Rectal smooth muscle tissue (tissue), 1 donor: Measurements from ENCODE around the gene TSEN15.
A peak's percentile ranks its signal among the peaks of the same experiment; 100 is the strongest.

Experiments used
- H3K27ac ChIP-seq: one replicate; pipeline ENCODE4 v1.7.0; 2013; ENCODE audit warnings: low read depth, low read length, inconsistent platforms
- H3K27me3 ChIP-seq: one replicate; pipeline ENCODE4 v1.7.0; 2013; ENCODE audit warnings: low read length; ENCODE audit not compliant: control insufficient read depth, insufficient read depth
- H3K36me3 ChIP-seq: one replicate; pipeline ENCODE4 v1.7.0; 2013; ENCODE audit warnings: low read length; ENCODE audit not compliant: control insufficient read depth, insufficient read depth
- H3K4me1 ChIP-seq: one replicate; pipeline ENCODE4 v1.7.0; 2013; ENCODE audit warnings: low read length; ENCODE audit not compliant: control insufficient read depth, insufficient read depth
- H3K4me3 ChIP-seq: one replicate; pipeline ENCODE4 v1.7.0; 2013; ENCODE audit warnings: low read length
- H3K9ac ChIP-seq: one replicate; pipeline ENCODE4 v1.7.0; 2013; ENCODE audit warnings: low read length

Gene TSEN15

DNA sequence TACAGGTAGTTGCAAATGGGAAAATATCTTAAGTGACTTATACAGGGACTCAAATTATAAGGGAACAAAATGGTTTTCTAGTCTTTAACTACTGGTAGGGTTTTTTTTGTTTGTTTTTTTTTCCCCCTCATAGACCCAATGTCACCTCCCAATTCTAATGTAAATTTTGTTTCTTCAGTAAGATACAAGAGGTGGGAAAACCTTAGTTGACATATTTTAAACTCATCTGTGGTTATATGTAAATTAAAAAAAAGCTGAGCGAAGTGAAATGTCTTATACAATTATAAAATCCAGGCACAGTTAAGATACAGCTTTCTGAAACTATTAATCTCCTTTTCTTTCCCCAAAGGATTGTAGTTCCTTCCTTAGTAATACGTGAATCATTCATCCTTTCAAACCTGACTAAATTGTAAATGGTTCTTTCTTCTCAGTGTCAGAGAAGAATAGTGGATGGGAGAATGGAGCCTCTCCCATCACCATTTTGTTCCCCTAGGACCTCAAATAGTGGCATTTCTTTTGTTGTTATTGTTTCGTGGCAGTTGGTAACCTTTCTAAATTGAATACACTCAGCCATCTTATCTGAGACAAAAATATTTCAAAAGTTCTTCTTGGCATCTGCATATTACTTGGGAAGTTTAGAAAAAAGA, 11.2 kb downstream of the TSEN15 start:
- Histone ChIP-seq H3K4me3 (no peak overlapping the region), H3K27me3 (no peaks in the 10 kb centered on the region), H3K36me3 (no peaks in the 10 kb centered on the region), H3K27ac (no peak overlapping the region), H3K9ac (no peak overlapping the region), H3K4me1 (peaks cover 6% of the 10 kb centered on the region)

- no peak overlapping the region for H3K9ac ChIP-seq
- no peak overlapping the region for H3K27ac ChIP-seq
- no peaks in the 10 kb centered on the region for H3K27me3 ChIP-seq
- H3K36me3 ChIP-seq = no peaks in the 10 kb centered on the region
- no peak overlapping the region for H3K4me3 ChIP-seq
- H3K4me1 ChIP-seq = peaks cover 6% of the 10 kb centered on the region
Observed at GRCh38 chr1:184065559-184065958, 14.0 kb downstream of the TSEN15 start.

DNA sequence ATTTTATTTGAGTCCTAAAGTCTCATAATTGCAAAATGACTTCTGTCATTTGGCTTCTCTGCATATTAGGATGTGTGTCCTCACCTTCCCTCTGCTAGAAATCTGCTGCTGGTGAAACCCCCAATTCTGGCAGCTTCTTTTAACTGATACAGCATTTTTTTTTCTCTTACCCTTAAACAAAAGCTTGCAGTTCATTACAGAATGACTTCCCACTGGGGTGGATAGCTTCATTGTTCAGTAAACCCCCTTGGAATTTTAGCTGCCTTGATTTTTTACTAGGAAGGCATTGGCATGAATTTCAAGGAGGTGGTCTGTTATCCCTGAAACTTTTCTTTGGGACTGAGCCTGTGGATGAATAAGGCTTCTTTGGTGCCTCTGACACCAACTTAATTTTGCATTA, 16.8 kb downstream of the TSEN15 start:
- no peak overlapping the region for H3K4me3 ChIP-seq
- H3K4me1 ChIP-seq = no peaks in the 10 kb centered on the region
- no peak overlapping the region for H3K27ac ChIP-seq
- H3K27me3 ChIP-seq = no peaks in the 10 kb centered on the region
- H3K9ac ChIP-seq = no peak overlapping the region
- no peaks in the 10 kb centered on the region for H3K36me3 ChIP-seq

- Histone ChIP-seq H3K9ac (no peak overlapping the region), H3K4me1 (no peaks in the 10 kb centered on the region), H3K27ac (no peak overlapping the region), H3K4me3 (no peak overlapping the region), H3K36me3 (no peaks in the 10 kb centered on the region), H3K27me3 (no peaks in the 10 kb centered on the region)
Observed at GRCh38 chr1:184069675-184070074, 18.1 kb downstream of the TSEN15 start.

- peaks cover 4% of the 10 kb centered on the region for H3K4me1 ChIP-seq
- no peak overlapping the region for H3K4me3 ChIP-seq
- H3K27me3 ChIP-seq = no peaks in the 10 kb centered on the region
- no peak overlapping the region for H3K27ac ChIP-seq
- H3K36me3 ChIP-seq = no peaks in the 10 kb centered on the region
- H3K9ac ChIP-seq = no peak overlapping the region
Observed at GRCh38 chr1:184072376-184072775, 20.8 kb downstream of the TSEN15 start.

GRCh38 chr1:184074383-184074782, 22.9 kb downstream of the TSEN15 start:
- no peak overlapping the region for H3K9ac ChIP-seq
- H3K27ac ChIP-seq = peak overlapping the region; percentile 29
- no peaks in the 10 kb centered on the region for H3K36me3 ChIP-seq
- H3K27me3 ChIP-seq = no peaks in the 10 kb centered on the region
- no peak overlapping the region for H3K4me3 ChIP-seq
- H3K4me1 ChIP-seq = peaks cover 11% of the 10 kb centered on the region

- peak overlapping the region; percentile 29 for H3K27ac ChIP-seq
- no peak overlapping the region for H3K4me3 ChIP-seq
- H3K4me1 ChIP-seq = peaks cover 12% of the 10 kb centered on the region
- H3K9ac ChIP-seq = no peak overlapping the region
- H3K27me3 ChIP-seq = no peaks in the 10 kb centered on the region
- H3K36me3 ChIP-seq = no peaks in the 10 kb centered on the region
Observed at GRCh38 chr1:184075055-184076029, 23.8 kb downstream of the TSEN15 start.

GRCh38 chr1:184078564-184079249, 27.2 kb downstream of the TSEN15 start:
- Histone ChIP-seq H3K4me3 (no peak overlapping the region), H3K27me3 (no peaks in the 10 kb centered on the region), H3K27ac (no peak overlapping the region), H3K36me3 (no peaks in the 10 kb centered on the region), H3K9ac (no peak overlapping the region), H3K4me1 (peaks cover 12% of the 10 kb centered on the region)

- Histone ChIP-seq H3K4me1 (peaks cover 9% of the 10 kb centered on the region), H3K36me3 (no peaks in the 10 kb centered on the region), H3K27me3 (no peaks in the 10 kb centered on the region), H3K27ac (no peak overlapping the region), H3K9ac (no peak overlapping the region), H3K4me3 (no peak overlapping the region)
Observed at GRCh38 chr1:184080309-184080708, 28.8 kb downstream of the TSEN15 start.

GRCh38 chr1:184082541-184083415, 31.2 kb downstream of the TSEN15 start:
- Histone ChIP-seq H3K27me3 (no peaks in the 10 kb centered on the region), H3K4me1 (peaks cover 9% of the 10 kb centered on the region), H3K27ac (no peak overlapping the region), H3K36me3 (no peaks in the 10 kb centered on the region), H3K9ac (no peak overlapping the region), H3K4me3 (no peak overlapping the region)

GRCh38 chr1:184085667-184086066, 34.1 kb downstream of the TSEN15 start:
- no peak overlapping the region for H3K9ac ChIP-seq
- H3K4me3 ChIP-seq = no peak overlapping the region
- H3K36me3 ChIP-seq = no peaks in the 10 kb centered on the region
- no peak overlapping the region for H3K27ac ChIP-seq
- no peaks in the 10 kb centered on the region for H3K27me3 ChIP-seq
- no peaks in the 10 kb centered on the region for H3K4me1 ChIP-seq

DNA sequence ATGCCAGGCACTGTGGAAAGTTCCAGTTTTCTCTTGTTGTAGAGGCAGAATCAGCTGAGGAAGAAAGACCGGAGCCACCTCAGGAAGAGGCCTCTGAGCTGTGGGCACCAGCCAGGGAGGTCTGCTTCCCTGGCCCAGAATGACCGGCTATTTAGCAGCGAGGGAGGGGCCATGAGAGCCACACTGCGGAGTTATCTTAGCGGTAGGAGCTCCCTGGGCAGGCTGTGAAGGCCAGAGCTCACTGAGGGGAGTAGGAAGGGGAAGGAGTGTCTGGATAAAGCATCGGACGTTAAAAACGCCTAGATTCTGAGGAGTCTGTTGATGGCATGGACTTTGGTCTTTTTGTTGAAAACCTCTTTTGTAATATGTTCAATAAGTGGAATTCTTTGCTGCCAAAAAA, 36.5 kb downstream of the TSEN15 start:
- no peak overlapping the region for H3K4me3 ChIP-seq
- no peaks in the 10 kb centered on the region for H3K27me3 ChIP-seq
- no peaks in the 10 kb centered on the region for H3K36me3 ChIP-seq
- H3K9ac ChIP-seq = no peak overlapping the region
- H3K4me1 ChIP-seq = no peaks in the 10 kb centered on the region
- no peak overlapping the region for H3K27ac ChIP-seq
